Muscle of arm (tissue), 12 donors: ENCODE data around the gene EDRF1. TPM values are rescaled to one million over a fixed set of nuclear protein-coding genes. Genes with fewer than 3 reads are reported as not detected.
A peak's percentile ranks its signal among the peaks of the same experiment; 100 is the strongest.

Source experiments
- DNase-seq: peaks from one replicate; pipeline ENCODE4 v3.0.0-alpha.2; 2013
- polyA plus RNA-seq, 12 donors: library from polyadenylated mRNA; unstranded; fragments of 120-200 nt; gene quantifications; one replicate each; pipeline ENCODE4 v1.2.1, GENCODE V29; 2013; ENCODE audit not compliant: insufficient read length in 12 of 12

The EDRF1 gene
- polyA plus RNA-seq, 12 donors: 16.1 to 33.7 (median 24.3) TPM; not detected in 1

DNA sequence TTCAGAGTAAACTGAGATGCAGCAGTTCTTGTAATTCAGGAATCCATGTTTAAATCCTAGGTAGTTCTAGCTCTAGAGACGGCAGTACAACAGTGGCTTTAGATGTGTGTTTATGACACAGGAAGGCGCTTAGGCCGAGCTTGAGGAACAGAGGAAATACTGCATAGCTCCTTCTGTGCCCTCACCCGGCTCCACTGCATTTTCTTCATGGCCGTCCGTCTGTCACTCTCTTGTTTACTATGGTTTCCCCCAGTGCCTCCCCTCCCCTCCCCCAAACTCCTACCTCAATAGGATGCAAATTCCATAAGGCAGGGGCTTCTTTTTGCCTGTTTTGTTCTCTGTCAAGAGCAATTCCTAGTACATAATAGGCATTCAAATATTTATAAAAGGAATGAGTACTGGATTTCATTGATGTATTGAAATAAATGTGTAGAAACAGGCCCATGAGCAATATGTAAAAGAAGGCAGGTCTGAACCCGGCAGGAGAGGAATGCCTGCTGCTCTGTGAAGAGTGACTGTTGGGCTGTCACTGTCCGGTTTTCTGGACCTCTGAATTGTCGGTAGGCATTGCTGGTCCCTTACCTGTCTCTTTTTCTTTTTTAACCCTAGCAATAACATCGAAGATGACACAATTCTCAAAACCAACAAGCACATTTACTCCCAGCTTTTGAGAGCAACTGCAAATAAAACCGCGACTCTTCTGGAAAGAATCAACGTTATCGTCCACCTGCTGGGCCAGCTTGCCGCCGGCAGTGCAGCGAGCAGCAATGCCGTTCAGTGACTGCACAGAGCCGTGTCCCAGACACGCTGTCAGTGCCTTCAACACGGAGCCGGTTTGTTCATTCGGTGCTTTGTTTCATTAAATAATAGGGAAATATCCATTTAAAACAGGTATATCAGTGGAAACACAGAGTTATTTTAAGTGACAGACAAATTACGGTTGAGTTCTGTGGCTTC, 43.5 kb downstream of the EDRF1 start:
- no peak for DNase-seq

DNA sequence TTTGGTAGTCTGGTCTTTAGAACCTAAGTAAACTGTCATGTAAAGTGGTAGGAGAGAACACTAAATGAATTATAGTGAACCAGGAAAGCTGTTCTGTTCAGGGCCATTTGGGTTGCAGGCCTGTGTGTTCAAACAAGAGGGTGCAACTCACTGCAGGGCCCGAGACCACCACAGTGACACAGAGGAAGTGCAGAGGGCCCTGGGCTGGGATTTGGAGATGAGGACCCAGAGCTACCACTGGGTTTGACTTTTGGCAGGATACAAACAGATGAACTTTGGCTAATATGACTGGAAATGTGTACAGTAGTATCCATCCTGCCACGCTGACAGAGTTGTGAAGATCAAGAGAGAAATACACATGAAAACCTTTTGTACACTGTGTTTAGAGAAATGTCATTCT, 46.3 kb downstream of the EDRF1 start:
- DNase-seq: no peak

DNA sequence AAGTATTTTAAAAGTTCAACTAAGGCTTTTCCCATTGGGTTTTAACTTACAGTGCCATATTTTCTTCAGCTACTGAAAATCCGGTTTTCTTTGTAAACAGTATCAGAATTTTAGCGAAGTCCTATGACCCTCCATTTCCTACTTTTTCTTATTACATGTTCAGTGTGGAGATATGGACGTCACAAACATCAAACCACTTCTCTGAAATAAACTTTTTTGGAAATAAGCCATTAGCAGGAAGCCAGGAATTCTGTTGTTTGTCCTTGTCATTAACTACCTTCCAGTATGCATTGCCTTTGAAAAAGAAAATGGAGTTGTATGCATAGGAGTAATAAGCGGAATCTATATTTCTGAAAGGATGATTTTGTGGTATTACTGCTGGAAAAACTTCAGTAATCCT, 47.0 kb downstream of the EDRF1 start:
- DNase-seq: no peak

DNA sequence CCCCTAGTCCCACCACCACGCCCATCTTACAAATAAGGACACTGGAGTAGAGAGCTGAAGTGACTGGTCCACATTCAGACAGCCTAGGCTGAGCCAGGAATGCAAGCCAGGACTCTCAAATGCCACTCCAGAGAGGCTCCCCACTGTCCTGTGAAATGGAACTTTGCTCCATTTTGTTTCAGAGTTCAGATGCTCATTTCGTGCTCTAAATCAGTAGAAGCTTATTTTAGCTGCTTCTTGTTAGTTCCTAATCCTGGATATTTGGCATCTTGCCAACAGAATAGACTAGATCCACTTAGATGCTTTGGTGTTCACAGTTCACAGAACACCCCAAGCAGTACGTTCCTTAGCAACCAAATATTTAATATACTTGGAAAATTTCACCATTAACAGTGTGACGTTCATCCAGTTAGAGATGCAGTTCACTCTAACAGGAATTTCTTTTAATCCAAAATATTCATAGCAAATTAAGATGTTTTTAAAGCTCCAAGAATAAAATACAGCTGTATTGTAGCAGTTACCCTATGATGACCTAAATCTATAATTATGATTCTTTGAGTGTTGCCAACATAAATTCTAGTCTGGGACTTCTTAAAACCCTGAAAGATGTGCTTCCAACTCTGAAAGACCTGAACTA, 48.8 kb downstream of the EDRF1 start:
- DNase-seq: peak; percentile 77

DNA sequence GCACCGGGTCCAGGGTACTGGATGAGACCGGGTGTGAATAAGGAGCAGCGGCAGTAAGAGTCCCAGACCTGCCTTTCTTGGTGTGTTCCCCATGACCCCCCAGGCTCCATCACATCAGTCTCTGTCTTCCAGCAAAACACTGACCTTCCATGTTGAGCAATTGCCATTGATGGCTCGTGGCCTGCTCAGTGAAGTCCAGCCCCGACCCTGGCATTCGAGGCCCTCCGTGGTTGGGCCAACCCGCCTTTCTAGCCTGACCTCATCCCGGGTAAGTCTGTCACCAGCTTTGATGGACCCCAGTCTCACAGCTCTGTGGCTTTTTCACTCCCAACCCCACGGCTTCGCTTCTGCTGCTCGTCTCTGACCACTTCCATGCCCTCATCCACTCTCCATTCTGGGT, 49.7 kb downstream of the EDRF1 start:
- DNase-seq: no peak

DNA sequence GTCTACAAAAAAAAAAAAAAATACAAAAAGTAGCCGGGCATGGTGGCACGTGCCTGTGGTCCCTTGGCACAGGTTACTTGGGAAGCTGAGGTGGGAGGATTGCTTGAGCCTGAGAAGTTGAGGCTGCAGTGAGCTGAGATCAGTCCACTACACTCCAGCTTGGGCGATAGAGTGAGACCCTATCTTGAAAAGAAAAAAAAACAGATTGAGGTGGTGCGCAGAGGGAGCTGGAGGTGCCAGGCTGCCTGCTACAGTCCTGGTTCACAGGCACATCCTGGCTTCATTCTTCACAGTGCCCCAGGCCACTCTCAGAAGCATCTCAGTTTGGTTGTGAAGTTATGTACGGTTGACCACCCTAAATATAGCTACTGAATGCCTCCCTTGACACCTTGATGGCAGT, 51.3 kb downstream of the EDRF1 start:
- no peak for DNase-seq

DNA sequence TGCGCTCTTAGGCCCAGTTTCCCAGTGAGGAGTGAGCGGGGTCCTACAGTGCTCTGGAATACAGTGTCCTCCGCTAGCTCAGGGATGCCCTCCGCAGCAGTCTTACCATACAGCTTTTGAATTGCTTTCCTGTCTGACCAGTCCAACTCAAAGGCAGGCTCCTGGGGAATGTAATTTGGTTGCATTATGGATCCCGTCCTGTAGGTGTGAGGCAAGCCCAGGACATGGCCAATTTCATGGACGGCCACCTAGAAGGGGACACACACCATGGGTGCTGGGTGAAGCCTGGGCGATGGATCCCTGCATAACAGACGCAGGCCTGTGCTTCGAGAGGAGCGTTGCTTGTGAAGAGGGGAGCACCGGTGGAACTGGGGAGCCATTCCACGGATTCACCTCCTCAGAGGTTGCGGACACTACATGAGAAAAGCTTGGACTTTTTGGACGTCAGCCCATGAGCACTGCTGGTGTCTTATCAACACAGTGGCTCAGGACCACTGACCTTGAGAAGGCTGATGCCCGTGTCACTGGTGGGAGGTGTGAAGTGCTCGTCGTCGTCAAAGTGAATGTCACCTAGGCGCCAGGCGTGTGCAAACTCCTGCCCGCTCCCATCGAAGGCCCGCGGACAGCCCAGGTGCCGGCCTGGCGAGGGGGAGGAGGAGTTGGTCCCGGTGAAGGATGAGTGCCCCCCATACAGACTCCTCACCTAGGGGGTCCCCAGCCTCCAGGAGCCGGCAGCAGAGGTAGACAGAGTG, 52.8 kb downstream of the EDRF1 start:
- DNase-seq: no peak

DNA sequence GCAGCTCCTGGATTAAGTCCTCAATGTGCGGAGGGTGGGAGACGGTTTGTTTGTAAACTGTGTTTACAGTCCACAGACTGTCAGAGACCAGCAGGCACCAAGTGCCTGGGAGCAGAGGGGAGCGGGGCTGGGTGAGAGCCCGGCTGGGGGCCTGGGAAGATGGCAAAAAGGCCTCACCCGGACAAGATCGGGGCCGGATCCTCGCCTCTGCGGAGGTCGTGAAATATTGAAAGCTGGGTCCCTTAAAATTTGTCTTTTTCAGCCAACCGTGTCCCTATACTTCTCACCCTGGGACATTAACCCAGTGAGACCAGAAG, 53.3 kb downstream of the EDRF1 start:
- no peak for DNase-seq

DNA sequence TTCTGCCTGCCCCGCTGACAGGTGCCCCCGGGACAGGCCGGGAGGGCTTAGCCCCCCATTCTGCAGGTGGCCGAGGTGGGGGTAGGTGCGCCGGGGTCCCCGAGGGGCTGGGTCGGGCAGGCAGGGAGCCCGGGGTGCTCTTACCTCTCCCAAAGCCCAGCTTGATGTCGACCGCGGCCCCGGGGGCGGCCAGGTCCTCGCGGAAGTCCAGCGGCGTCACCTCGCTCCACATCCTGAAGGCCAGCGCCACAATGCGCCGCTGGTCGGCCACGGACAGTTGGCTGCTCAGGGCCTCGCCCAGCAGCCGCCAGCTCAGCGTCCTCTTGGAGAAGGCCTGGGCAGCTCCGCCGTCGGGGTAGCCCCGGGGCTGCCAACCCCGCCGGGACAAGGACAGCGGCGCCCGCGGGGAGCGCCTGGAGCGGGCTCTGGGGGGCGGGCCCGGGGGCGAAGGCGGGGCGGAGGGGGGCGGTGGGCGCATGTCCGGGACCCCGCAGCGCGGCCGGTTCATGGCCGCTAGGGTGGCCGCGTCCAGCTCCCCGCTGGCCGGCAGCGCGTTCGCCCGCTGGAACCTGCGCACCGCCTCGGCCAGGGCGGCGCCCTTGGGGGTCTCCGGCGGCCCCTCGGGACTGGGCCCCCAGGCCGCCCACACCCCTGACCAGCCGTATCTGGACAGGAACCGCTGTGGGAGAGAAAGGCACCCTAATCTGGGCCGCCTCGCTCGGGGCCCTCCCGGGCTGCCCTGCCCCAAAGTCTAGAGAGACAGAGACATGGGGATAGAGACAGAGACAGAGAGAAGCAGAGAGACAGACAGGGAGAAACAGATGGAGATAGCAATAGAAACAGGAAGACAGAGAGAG, 54.4 kb downstream of the EDRF1 start:
- no peak for DNase-seq

DNA sequence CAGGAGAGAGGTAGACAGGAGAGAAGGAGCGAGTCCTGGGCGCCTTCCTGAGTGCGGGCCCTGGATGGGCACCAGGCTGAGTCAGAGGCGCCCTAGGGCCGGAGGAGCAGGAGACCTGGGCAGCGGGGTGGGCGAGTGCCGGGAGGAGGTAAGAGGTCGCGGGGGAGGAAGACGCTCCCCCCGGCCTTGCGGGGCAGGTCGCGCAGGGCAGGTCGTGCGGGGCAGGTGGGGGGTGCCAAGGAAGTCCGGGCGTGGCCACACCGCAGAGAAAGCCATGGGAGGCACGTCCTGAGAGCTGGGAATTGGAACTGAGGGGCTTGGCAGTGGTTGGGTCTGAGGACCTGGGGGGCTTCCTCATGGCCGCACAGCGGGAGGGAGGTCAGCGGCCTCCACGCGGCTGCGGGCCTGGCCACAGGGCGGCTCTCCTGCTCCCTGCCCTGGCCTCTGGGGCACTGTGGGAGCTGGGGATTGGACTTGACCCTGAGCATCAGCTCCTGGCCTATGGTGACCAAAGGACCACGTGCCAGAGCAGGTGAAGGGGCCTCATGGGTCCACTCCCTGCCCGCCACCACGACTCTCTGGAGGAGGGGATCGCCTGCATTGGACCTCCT, 55.2 kb downstream of the EDRF1 start:
- DNase-seq: no peak

DNA sequence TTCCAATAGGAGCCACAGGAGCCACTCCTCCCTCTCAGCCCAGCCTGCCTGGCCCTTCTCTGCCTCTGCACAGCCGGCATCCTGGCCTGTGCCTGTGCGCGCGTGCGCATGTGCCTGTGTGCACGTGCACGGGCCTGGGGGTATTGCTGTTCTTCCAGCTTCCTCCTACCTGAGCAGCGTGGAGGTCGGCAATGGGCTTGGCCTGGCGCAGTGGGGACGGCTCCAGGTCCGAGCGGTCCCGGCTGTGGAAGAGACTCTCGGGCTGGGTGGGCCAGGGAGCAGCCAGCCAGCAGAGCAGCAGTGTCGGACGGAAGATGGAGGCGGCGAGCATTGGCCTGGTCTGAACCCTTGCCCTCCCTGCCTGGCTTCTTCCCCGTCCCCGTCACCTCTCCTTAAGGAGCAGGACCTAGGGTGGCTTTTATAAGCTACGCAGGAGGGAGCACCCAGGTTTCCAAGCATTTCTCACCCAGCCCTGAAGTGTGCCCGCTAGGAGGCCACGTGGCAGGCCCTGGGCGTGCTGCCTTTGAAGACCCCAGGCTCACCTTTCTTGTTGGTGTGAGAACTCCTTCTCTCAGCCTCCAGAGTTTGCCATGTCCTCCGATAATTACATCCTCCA, 56.1 kb downstream of the EDRF1 start, which contains the start of gene MMP21:
Gene MMP21 (minus strand): TSS at position 331 of the 616 bp plus-strand sequence. CDS start 0 bp downstream, at position 331.
- no peak for DNase-seq

DNA sequence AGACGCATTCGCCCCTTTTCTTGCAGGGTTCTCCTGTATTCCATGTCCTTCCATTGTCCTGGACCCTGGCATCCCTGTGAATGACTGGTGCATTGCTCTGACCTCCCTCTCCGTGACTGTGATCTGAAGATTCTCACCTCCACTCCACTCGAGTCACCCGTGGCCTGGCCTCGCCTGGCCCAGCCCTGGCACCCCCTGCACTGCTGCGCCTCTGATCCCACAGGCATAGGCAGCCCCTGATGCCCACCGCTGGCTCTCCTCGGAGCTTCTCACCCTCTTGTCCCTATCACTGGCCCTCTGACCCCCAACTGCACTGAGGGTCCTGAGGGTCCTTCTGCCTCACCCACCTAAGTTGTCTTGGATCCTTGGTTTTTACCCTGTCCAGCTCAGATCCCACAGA, 58.3 kb downstream of the EDRF1 start:
- no peak for DNase-seq

DNA sequence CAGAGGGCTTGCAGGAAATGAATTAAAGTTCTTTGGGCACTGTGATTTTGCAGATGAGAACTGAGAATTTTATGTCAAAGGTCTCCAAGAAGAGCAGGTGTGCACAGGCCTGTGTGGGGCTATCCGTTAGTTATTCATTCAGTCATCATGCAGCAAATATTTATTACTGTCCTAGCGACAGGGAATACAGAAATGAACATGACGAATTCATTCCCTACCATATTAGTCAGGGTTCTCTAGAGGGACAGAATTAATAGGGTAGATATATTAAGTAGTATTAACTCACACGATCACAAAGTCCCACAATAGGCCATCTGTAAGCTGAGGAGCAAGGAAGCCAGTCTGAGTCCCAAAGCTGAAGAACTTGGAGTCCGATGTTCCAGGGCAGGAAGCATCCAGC, 59.0 kb downstream of the EDRF1 start:
- DNase-seq: no peak

DNA sequence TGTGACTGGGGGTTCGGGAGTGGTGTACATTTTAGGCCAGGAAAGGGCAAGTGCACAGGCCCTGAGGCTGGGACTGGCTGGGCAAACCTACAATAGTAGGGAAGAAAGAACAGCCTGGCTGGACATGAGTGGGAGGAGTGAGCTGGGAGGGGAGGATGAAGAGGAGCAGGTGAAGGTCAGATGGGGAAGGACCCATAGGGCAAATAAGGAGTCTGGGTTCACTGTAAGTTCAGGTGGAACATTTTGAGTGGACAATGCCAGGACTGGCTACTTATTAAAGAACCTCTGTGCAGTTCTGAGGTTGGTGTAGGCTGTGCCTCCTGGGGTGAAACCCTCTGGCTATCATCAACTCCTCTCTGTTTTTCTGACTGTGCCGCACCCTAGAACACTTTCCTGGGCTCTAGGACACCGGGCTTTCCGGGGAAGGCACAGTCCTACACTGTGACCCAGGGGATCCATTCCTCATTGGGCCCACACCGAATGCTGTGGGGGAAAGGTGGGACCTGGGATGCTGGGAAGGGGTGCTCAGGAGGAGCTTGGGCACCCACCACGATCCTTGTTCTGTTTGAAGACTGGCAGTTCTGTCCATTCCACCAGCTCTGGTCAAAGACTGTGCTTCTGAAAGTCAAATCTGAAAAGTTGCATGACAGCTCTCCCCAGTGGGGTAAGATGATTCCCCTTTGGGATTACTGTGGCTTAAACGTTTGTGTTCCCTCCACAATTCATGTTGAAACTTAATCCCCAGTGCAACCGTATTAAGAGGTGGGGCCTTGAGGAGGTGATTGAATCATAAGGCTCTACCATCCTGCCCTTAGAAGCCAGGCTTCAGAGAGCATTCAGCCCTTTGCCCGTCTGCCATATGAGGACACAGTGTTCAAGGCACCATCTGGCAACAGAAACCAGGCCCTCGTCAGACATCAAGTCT, 60.2 kb downstream of the EDRF1 start:
- no peak for DNase-seq

DNA sequence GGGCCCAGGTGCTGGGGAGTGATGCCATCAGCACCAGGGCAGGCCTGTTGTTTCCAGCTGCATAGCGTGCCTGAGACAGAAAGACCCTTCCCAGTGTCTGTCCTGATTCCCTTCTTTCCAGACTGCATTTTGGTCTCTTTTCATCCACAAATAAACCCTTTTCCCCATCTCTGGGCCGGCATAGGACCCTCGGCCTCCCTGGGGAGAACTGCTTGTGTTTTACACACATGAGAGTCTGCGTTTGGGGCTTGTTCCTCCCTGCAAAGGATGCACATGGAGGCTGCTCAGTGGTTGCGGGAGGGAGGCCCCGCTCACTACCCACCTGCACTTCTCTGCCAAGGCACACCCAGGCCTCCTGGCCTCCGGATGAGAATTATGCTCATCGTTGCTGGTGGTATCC, 61.9 kb downstream of the EDRF1 start:
- no peak for DNase-seq

DNA sequence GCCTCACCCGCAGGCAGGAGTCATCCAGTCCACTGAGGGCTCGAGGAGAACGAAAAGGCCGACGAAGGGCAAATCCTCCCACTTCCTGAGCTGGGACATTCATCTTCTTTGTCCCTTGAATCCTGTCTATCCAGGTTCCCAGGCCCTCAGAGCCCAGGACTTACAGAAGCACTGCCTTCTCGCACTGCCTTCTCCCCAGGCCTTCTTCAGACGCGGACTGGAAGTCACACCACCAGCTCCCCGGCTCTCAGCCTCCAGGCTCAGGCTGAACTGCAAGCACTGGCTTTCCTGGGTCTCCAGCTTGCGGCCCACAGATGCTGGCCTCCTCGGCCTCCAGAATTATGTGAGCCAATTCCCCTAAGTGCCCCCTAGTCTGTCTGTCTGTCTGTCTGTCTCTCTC, 62.5 kb downstream of the EDRF1 start:
- DNase-seq: no peak

DNA sequence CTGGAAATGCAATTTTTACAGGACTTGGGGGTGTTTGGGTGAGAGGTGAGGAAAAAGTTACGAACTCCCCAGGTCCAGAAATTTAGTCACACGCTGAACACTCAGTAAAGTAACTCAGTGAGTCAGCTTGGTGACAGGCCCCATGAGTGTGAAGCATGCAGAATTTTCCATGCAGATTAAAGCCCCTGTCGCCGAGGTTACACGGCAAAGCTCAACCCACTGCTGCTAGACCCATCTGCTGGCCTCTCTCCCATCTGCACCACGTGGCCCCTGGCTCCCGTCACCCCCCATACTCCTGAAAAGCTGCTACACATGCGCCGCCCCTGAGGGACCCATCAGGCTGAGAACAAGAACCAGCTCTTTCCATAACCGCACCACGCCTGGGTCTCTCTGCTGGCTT, 63.1 kb downstream of the EDRF1 start:
- peak; percentile 21 for DNase-seq

DNA sequence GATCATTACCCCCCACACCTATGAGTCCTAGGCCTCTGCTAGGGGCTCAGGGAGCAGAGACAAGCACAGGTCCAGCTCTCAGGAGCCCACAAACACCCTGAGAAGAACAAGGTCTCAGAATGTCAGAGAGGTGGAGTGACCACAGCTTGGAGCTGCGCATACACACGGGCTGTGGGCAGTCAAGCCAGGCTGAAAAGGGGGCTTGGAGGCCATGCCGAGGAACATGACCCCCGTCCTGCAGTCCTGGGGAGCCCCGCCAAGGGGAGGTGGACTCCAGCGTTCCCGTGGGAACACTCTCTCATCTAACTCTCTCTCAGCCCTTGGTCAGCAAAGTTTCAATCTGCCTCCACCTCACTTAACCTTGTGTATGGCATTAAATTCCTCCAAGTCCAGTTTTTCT, 63.9 kb downstream of the EDRF1 start:
- DNase-seq: no peak

DNA sequence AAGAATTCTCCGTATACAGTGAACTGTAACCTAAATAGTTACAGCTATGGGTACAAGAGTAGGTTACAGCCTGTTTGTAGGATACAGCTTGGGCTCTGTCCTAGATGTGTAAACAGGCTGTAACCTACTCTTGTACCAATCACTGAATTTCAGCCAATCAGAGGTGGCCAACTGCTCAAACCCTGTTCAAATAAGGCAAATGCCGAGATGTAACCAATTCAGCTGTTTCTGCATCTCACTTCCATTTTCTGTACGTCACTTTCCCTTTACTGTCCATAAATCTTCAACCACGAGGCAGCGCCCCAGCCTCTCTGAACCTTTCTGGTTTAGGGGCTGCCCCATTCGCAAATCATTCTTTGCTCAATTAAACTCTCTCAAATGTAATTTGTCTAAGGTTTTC, 64.4 kb downstream of the EDRF1 start:
- no peak for DNase-seq

DNA sequence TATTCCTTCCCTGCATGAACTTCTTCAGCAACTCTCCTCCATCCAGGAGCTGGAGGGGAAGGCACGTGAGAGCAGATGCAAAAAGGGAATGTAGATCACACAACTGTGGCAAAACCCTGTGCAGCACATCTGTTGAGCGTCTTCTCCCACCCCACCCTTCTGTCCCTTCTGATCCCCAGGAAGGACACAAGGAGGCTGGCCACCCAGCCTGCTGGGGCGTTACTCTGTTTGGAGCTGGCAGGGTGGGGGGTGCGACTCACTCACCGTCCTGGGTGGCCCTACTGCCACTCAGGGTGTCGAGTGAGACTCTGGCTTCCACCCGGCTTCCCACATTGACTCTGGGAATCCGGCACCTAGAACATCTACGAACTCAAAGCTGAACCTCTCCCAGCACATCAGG, 66.3 kb downstream of the EDRF1 start:
- DNase-seq: no peak
